Hepatocyte (in vitro differentiated cells): Measurements from ENCODE around the gene BRWD1. TPM values are rescaled to one million over a fixed set of nuclear protein-coding genes. Genes with fewer than 3 reads are reported as not detected.

ENCODE experiments used
- DNase-seq: peaks from one replicate; pipeline ENCODE4 v3.0.0-alpha.2; 2016; ENCODE audit warnings: low spot score
- H2AFZ ChIP-seq: fragments of 200-600 bp; sonication (generic); 2 replicates; pipeline ENCODE4 v1.6.0; 2016; ENCODE audit warnings: antibody characterized with exemption, mild to moderate bottlenecking
- H3K27ac ChIP-seq: fragments of 200-600 bp; sonication (generic); 2 replicates; pipeline ENCODE4 v1.5.1; 2016; ENCODE audit warnings: mild to moderate bottlenecking
- H3K27me3 ChIP-seq: fragments of 200-600 bp; sonication (generic); 2 replicates; pipeline ENCODE4 v1.6.1; 2016
- H3K36me3 ChIP-seq: fragments of 200-600 bp; sonication (generic); replicated peaks from 2 replicates; pipeline ENCODE4 v1.5.1; 2016; ENCODE audit warnings: low read depth; ENCODE audit not compliant: insufficient read depth
- H3K4me1 ChIP-seq: fragments of 200-600 bp; sonication (generic); 2 replicates; pipeline ENCODE4 v1.5.1; 2016; ENCODE audit warnings: mild to moderate bottlenecking, moderate library complexity; ENCODE audit not compliant: insufficient read depth
- H3K4me2 ChIP-seq: fragments of 200-600 bp; sonication (generic); 2 replicates; pipeline ENCODE4 v1.6.0; 2016
- H3K4me3 ChIP-seq: fragments of 200-600 bp; sonication (generic); 2 replicates; pipeline ENCODE4 v1.5.1; 2016; ENCODE audit warnings: mild to moderate bottlenecking
- H3K79me2 ChIP-seq: fragments of 200-600 bp; sonication (generic); 2 replicates; pipeline ENCODE4 v1.6.0; 2017; ENCODE audit warnings: mild to moderate bottlenecking
- H3K9me2 ChIP-seq: fragments of 200-600 bp; sonication (generic); replicated peaks from 2 replicates; pipeline ENCODE4 v1.6.0; 2017; ENCODE audit warnings: mild to moderate bottlenecking; ENCODE audit not compliant: insufficient read depth
- H3K9me3 ChIP-seq: fragments of 200-600 bp; sonication (generic); 2 replicates; pipeline ENCODE4 v1.5.1; 2016; ENCODE audit warnings: low read depth, mild to moderate bottlenecking
- H4K20me1 ChIP-seq: fragments of 200-600 bp; sonication (generic); 2 replicates; pipeline ENCODE4 v1.6.0; 2016; ENCODE audit warnings: mild to moderate bottlenecking; ENCODE audit not compliant: insufficient read depth, poor library complexity, severe bottlenecking
- CTCF ChIP-seq: fragments of 200-600 bp; sonication (generic); IDR thresholded peaks from 2 replicates; pipeline ENCODE4 v1.5.1; 2016; ENCODE audit warnings: antibody characterized with exemption, mild to moderate bottlenecking; ENCODE audit not compliant: poor library complexity
- EZH2 ChIP-seq: fragments of 200-600 bp; sonication (generic); IDR thresholded peaks from 2 replicates; pipeline ENCODE4 v1.6.1; 2016; ENCODE audit warnings: antibody characterized with exemption, mild to moderate bottlenecking, borderline replicate concordance
- EZH2phosphoT487 ChIP-seq: fragments of 200-600 bp; sonication (generic); IDR thresholded peaks from one replicate; pipeline ENCODE4 v1.6.1; 2018; ENCODE audit warnings: antibody characterized with exemption, mild to moderate bottlenecking, low read depth, moderate library complexity; ENCODE audit not compliant: unreplicated experiment, severe bottlenecking
- WGBS: methylation state at CpG from one replicate; pipeline ENCODE4 v1.1.6; 2016; ENCODE audit warnings: low lambda C conversion rate; ENCODE audit errors: missing lambda C conversion rate; 5-methylcytosine and 5-hydroxymethylcytosine counted together
- polyA plus RNA-seq: library from polyadenylated mRNA; unstranded; fragments of >200 nt; fragmentation: Nextera tagmentation; extraction: Ambion mirVana; gene quantifications from 2 replicates; pipeline ENCODE4 v1.2.1, GENCODE V29; 2016
- total RNA-seq: library from RNA; depleted of rRNA; stranded (reverse); fragments of >200 nt; gene quantifications from 2 replicates; pipeline ENCODE4 v1.2.3, GENCODE V29; 2014

BRWD1 gene
- total and polyA plus RNA-seq, 2 experiments from 2014 or later: 17.4 to 48.3 TPM

GRCh38 chr21:39178421-39178820 is 135.0 kb downstream of the BRWD1 start:
- no peak overlapping the region for H3K4me3 ChIP-seq
- DNase-seq: no peak
- H2AFZ ChIP-seq: no peak overlapping the region
- WGBS: 87% methylated on average over 7 of the region's 7 CpGs
- no peaks in the 10 kb centered on the region for H4K20me1 ChIP-seq
- H3K9me3 ChIP-seq: no peaks in the 10 kb centered on the region
- H3K4me1 ChIP-seq: peaks cover 8% of the 10 kb centered on the region
- TF ChIP-seq EZH2phosphoT487 (no peak), EZH2 (no peak), CTCF (no peak)
- no peak overlapping the region for H3K4me2 ChIP-seq
- H3K27me3 ChIP-seq: no peaks in the 10 kb centered on the region
- no peaks in the 10 kb centered on the region for H3K9me2 ChIP-seq
- no peaks in the 10 kb centered on the region for H3K36me3 ChIP-seq
- H3K27ac ChIP-seq: no peak overlapping the region
- peaks cover 34% of the 10 kb centered on the region for H3K79me2 ChIP-seq

DNA sequence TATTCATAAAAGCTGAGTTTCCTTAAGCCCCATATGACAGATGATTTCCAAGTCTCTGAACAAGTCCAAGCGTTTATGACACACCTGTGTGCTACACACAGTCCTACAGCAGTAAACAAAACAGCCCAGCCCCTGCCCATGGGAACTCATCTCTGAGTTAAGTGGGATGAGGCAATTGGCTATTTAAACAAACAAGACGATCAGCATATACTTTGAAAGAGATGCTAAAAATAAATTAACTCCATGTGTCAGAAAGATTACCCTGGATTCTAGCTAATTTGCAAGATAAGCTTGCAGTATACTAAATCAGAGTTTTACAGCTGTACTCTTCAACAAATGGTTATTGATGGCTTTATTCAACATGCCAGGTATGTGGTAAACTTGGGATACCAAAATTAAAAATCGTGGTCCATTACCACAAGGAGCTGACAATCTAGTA is 137.1 kb downstream of the BRWD1 start:
- Histone ChIP-seq H4K20me1 (no peaks in the 10 kb centered on the region), H3K27me3 (no peaks in the 10 kb centered on the region), H3K9me3 (no peaks in the 10 kb centered on the region), H3K27ac (no peak overlapping the region), H3K79me2 (peaks cover 18% of the 10 kb centered on the region), H3K4me3 (no peak overlapping the region), H3K36me3 (no peaks in the 10 kb centered on the region), H3K4me2 (no peak overlapping the region), H2AFZ (no peak overlapping the region), H3K4me1 (no peaks in the 10 kb centered on the region), H3K9me2 (no peaks in the 10 kb centered on the region)
- no peak for DNase-seq
- no peak for TF ChIP-seq CTCF
- TF ChIP-seq EZH2phosphoT487: no peak
- TF ChIP-seq EZH2: no peak
- 37% methylated on average over 3 of the region's 3 CpGs for WGBS

GRCh38 chr21:39175665-39176064 is 137.8 kb downstream of the BRWD1 start:
- Histone ChIP-seq H3K9me2 (no peaks in the 10 kb centered on the region), H3K36me3 (no peaks in the 10 kb centered on the region), H3K4me2 (no peak overlapping the region), H3K27ac (no peak overlapping the region), H3K27me3 (no peaks in the 10 kb centered on the region), H3K79me2 (peaks cover 12% of the 10 kb centered on the region), H3K4me1 (no peaks in the 10 kb centered on the region), H3K9me3 (no peaks in the 10 kb centered on the region), H4K20me1 (no peaks in the 10 kb centered on the region), H2AFZ (no peak overlapping the region), H3K4me3 (no peak overlapping the region)
- no peak for DNase-seq
- no peak for TF ChIP-seq EZH2
- no peak for TF ChIP-seq EZH2phosphoT487
- TF ChIP-seq CTCF: no peak
- 91% methylated on average over 9 of the region's 10 CpGs for WGBS

GRCh38 chr21:39175154-39175553 is 138.3 kb downstream of the BRWD1 start:
- H3K4me3 ChIP-seq: no peak overlapping the region
- H3K27me3 ChIP-seq: no peaks in the 10 kb centered on the region
- H3K4me2 ChIP-seq: no peak overlapping the region
- 84% methylated on average over 4 of the region's 4 CpGs for WGBS
- peak; percentile 29 for DNase-seq
- no peaks in the 10 kb centered on the region for H3K4me1 ChIP-seq
- no peak overlapping the region for H3K27ac ChIP-seq
- H2AFZ ChIP-seq: no peak overlapping the region
- peak; percentile 64 for TF ChIP-seq CTCF
- no peak for TF ChIP-seq EZH2
- H3K36me3 ChIP-seq: no peaks in the 10 kb centered on the region
- no peaks in the 10 kb centered on the region for H3K9me3 ChIP-seq
- H4K20me1 ChIP-seq: no peaks in the 10 kb centered on the region
- no peaks in the 10 kb centered on the region for H3K9me2 ChIP-seq
- peaks cover 6% of the 10 kb centered on the region for H3K79me2 ChIP-seq
